IMR-90 (cell line): ENCODE results near the gene ETF1.

Experiments
- BHLHE40 ChIP-seq: fragments of 150-350 bp; IDR thresholded peaks from 2 replicates; pipeline ENCODE4 v1.6.1; 2016; ENCODE audit warnings: mild to moderate bottlenecking, low read depth, low read length
- CEBPB ChIP-seq: IDR thresholded peaks from 2 replicates; pipeline ENCODE4 v1.6.1; 2012; ENCODE audit warnings: low read depth, low read length, improper control_type of control experiment
- CTCF ChIP-seq: conservative IDR thresholded peaks from 2 replicates; pipeline ENCODE4 v1.5.1; 2012; ENCODE audit warnings: mild to moderate bottlenecking, low read depth, low read length, improper control_type of control experiment
- FOS ChIP-seq: fragments of 150-350 bp; IDR thresholded peaks from 2 replicates; pipeline ENCODE4 v1.6.1; 2016; ENCODE audit warnings: low read depth, low read length
- MAFK ChIP-seq: IDR thresholded peaks from 2 replicates; pipeline ENCODE4 v1.6.1; 2012; ENCODE audit warnings: low read depth, low read length, improper control_type of control experiment
- MAZ ChIP-seq: IDR thresholded peaks from 2 replicates; pipeline ENCODE4 v1.6.1; 2012; ENCODE audit warnings: low read depth, mild to moderate bottlenecking, low read length, improper control_type of control experiment, moderate library complexity, borderline replicate concordance
- MXI1 ChIP-seq: IDR thresholded peaks from 2 replicates; pipeline ENCODE4 v1.6.1; 2012; ENCODE audit warnings: low read depth, mild to moderate bottlenecking, low read length, moderate library complexity, borderline replicate concordance
- NFE2L2 ChIP-seq: fragments of 150-350 bp; IDR thresholded peaks from 2 replicates; pipeline ENCODE4 v1.6.1; 2016; ENCODE audit warnings: low read depth, mild to moderate bottlenecking, low read length
- POLR2A ChIP-seq: IDR thresholded peaks from 2 replicates; pipeline ENCODE4 v1.6.1; 2012; ENCODE audit warnings: mild to moderate bottlenecking, low read depth, low read length
- RCOR1 ChIP-seq: IDR thresholded peaks from 2 replicates; pipeline ENCODE4 v1.6.1; 2012; ENCODE audit warnings: mild to moderate bottlenecking, low read length, improper control_type of control experiment; ENCODE audit not compliant: insufficient replicate concordance
- RFX5 ChIP-seq: IDR thresholded peaks from 2 replicates; pipeline ENCODE4 v1.8.0; 2012; ENCODE audit warnings: low read depth, mild to moderate bottlenecking, low read length, moderate library complexity
- SMC3 ChIP-seq: fragments of 150-350 bp; IDR thresholded peaks from 2 replicates; pipeline ENCODE4 v1.6.1; 2016; ENCODE audit warnings: low read depth, mild to moderate bottlenecking, antibody characterized with exemption, low read length, moderate library complexity
- USF2 ChIP-seq: fragments of 150-350 bp; IDR thresholded peaks from 2 replicates; pipeline ENCODE4 v1.6.1; 2017; ENCODE audit warnings: mild to moderate bottlenecking, antibody characterized with exemption, low read length, low read depth

GRCh38 chr5:138588013-138588788, 45.2 kb upstream of the ETF1 start:
- no peak for TF ChIP-seq BHLHE40
- no peak for TF ChIP-seq CTCF
- TF ChIP-seq SMC3 = no peak
- no peak for TF ChIP-seq POLR2A
- TF ChIP-seq RFX5 = no peak
- TF ChIP-seq CEBPB = no peak
- TF ChIP-seq MAFK = no peak
- no peak for TF ChIP-seq FOS
- TF ChIP-seq MAZ = no peak
- no peak for TF ChIP-seq RCOR1
- no peak for TF ChIP-seq NFE2L2
- no peak for TF ChIP-seq MXI1
- TF ChIP-seq USF2 = no peak
